GM21390 (cell line): Measurements from ENCODE around the gene LAP3.
A peak's percentile ranks its signal among the peaks of the same experiment; 100 is the strongest.
"Not testable (repeated sequence)": the region's sequence is repeated elsewhere in the genome, so short reads cannot be mapped to it uniquely, and the experiment has no call there.

Experiments
- ATAC-seq: cut with Tn5 transposase; IDR thresholded peaks from one replicate; pipeline ENCODE4 v1.9.1; 2021; ENCODE audit not compliant: unreplicated experiment

The LAP3 gene

DNA sequence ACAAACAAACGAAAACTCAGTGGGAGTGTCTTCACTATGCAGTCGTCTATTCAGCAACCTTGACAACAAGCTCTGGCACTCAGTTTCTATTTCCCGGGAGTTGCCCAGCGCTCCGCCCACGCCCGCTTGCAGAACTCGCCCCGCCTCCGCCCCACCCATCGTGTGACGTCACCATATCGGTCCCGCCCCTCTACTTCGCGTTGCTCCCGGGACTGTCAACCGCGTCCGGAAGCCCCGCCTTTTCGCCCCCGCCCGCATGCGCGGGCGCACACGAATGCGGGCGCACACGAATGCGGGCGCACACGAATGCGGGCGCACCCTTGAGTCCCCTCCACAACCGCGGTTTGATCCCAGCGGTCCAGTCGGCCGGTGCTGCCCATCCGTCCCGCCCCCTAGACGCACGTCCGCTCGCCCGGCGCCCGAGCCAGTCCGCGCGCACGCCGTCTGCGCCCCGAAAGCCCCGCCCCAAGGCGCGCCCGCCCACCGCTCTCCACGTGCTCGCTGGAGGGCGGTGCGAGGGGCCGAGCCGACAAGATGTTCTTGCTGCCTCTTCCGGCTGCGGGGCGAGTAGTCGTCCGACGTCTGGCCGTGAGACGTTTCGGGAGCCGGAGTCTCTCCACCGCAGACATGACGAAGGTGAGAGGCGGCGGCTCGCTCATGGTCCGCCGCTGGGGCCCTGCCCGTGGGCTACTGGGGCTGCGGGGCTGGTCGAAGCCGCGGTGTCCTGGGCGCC lies at the start of gene LAP3:
Gene LAP3, plus strand, starts transcription at position 267 of the 733 bp plus-strand sequence. Its CDS starts 268 bp downstream, at position 535.
- ATAC-seq, result peak; percentile 80

DNA sequence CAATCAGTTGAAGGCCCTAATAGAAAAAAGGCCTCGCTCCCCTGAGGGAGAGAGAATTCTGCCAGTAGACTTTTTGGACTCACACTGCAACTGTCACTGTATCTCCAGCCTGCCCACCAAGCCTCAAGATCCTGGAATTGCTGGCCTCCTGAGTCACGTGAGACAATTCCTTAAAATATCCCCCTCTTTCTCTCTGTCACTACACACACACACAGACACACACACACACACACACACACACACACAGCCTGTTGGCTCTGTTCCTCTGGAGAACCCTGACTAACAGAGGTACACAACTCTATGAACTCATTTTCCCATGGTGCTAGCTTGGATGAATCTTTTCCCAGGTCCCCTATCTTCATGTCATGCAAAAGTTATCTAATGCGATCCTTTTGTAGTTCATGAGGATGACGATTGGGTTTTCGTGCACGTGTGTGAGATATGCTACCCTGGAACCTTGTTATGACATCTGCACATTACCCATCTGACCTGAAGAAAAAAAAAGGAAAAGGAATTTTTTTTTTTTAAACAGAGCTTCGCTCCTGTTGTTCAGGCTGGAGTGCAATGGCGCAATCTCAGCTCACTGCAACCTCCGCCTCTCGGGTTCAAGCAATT lies 48.3 kb upstream of the LAP3 start:
- no peak for ATAC-seq

DNA sequence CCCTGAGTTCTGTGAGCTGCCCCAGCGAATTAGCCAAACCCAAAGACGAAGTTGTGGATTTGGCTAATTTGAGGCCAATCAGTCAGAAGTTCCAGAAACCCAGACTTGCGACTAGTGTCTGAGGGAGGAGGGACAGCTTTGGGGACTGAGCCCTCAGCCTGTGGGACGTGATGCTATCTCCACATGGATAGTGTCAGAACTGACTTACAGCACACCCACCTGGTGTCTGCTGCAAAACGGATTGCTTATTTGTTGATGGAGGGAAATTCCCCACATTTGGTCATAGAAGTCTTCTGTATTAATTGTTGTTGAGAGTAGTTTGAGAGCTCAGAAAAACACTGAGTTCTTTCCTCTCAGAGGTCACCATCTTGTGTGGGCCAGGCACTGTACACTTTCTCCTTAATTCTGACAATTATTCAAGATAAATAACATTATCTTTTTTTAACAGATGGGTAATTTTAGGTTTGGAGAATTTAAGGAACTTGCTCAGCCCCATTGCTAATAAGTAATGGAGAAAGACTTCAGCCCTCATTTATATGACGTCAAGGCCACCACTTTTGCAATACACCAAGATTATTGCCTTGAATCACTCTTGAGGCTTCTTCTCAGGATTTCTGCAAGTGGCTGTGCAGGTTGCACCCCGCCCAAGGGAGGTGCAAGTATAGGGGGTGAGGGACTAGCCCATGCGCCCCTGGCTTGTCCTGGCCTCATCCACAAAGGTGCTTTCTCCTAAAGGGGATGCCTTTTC lies 45.3 kb upstream of the LAP3 start:
- no peak for ATAC-seq

DNA sequence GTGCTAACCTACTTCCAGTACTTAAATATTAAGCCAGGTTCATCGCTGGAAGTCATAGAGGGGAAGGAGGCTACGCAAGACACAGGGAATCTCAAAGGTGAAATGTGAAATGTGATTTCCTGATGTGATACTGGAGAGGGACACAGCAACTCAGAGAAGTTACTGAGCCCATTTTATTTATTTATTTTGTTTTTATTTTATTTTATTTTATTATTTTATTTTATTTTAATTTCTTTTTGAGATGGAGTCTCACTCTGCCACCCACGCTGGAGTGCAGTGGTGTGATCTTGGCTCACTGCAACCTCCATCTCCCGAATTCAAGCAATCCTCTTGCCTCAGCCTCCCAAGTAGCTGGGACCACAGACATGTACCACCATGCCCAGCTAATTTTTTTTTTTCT lies 42.3 kb upstream of the LAP3 start:
- ATAC-seq, result no peak

DNA sequence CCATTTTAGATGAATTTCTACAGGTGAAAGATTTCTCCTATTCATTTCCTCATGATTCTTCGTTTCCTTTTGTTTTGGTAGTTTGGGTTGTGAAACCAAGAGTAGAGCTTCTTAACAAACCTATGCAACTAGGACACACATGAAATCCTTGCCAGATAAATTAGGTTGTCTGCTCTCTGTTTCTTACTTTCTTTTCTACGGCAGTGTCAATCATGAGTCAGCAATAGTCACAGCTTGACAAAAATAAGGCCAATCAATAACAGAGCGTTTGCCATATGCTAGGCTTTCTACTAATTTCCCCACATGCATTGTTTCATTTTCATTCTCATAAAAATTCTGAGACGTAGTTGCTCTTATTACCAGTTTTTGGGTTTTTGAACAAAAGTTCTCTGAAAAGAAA lies 41.8 kb upstream of the LAP3 start:
- no peak for ATAC-seq

DNA sequence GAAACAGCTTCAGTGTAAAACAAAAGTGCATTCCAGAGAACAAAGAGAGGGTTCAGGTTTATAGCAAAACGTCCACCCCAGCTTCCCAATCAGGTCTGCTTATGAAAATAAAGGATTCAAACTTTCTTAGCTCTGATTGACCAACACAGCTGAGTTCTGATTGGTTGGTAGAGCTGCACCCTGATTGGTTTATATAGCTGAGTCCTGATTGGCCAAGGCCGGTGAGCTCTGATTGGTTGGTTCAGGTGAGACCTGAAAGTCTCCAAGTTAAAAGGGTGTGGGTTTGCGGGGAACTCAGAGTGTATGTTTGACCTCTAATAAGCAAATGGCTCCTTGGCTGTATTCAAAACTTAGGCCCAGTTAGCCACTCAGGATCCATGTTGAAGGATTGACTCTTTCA lies 41.1 kb upstream of the LAP3 start:
- no peak for ATAC-seq

DNA sequence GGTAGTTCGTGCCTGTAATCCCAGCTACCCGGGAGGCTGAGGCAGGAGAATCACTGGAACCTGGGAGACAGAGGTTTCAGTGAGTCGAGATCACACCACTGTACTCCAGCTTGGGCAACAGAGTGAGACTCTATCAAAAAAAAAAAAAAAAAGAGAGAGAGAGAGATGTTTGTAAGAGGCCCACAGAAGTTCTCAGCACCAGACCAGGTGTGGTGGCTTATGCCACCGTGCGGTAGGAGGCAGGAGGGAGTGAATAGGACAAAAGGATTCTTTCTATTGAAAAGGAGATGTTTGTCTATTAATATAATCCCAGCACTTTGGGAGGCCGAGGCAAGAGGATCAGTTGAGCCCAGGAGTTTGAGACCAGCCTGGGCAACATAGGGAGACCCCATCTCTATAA lies 39.9 kb upstream of the LAP3 start:
- ATAC-seq, result not testable (repeated sequence)

DNA sequence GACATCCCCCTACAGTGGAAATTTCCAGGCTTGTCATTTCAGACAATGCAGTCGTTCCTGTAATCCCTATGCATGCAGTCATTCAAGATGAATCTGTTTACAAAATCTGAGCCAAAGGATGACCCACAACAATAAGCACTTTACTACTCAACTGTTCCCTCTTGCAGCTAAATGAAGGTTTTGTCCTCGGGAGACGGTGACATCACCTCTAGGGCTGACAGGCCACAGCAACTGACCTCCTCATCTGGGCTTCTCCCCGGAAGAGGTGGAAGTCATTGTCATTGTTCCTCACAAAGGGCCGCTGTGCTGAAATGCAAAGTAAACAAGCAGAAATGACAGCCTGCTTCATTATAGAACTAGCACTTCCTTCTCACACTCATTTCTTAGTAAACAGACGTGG lies 32.8 kb upstream of the LAP3 start:
- no peak for ATAC-seq

DNA sequence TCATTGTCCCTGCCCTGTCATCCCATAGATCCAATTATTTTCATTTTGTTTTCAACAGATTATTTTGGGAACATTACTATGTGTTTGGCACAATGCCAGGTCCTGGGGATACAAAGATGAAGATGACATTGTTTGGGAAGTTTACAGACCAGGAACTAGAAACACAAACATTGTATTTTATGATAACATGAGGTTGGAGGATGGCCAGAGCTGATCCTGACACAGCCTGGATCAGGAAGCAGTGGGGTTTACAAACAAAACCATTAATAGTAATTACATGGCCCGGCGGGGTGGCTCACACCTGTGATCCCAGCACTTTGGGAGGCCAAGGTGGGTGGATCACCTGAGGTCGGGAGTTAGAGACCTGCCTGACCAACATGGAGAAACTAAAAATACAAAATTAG lies 32.2 kb upstream of the LAP3 start:
- ATAC-seq, result no peak

DNA sequence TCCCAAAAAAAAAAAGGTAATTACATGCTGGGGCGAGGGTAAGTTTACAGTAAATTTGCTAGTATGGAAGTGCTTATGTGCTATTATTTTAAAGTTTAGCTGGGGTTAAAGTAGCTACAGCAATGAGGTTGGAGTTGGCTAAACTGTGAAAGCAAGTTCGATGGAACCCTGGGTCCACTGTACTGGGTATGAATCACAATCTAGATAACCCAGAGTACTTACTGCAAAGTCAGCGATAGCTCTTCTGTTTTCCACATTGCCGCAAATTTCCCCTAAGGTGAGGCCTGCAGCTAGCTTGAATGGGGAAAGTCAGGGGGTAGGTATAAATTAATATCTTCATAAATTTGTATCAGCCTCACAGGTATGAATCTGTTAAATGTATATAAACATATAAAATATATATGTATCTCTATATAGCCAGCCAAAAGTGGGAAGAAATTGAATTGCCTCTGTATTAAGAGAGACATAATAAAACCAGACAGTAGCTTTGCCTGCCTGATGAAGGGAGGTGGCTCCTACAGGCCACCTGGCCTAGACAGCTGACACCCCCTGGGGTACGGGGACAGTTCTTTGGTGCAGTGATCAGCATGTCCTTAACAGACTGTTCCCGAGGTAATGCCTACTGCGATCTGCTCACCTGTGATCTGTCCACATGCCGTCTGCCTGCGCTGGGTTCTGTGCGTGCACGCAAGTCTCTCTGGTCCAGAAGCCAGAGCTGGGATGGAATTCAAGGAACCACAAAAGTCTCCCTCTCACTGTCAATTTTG lies 31.4 kb upstream of the LAP3 start:
- ATAC-seq, result no peak

DNA sequence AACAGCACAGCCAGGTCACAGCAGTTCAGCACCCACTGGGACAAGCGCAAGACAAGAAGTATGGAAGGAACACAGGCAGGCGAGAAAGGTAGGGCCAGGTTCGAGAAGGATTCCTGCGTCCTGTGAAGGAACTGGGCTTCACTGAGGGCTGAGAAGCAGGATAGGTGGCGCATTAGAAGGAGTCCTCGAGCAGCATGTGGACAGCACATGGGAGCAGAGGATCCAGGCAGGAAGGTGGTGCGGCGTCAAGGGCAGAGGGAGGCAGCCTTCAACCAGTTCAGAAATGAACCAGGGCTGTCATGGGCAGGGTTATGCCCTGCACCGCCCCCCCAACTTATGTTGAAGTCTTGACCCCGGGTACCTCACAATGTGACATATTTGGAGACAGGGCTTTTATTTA lies 30.8 kb upstream of the LAP3 start:
- no peak for ATAC-seq

DNA sequence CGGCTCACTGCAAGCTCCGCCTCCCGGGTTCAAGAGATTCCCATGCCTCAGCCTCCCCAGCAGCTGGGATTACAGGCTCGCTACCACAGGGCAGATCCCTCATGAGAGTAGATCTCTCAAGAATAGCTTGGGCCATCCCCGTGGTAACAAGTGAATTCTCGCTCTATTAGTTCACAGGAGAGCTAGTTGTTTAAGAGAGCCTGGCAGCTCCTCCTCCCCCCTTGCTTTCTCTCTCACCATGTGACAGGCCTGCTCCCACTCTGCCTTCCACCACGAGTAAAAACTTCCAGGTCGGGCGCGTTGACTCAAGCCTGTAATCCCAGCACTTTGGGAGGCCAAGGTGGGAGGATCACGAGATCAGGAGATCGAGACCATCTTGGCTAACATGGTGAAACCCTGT lies 30.3 kb upstream of the LAP3 start:
- ATAC-seq, result no peak

DNA sequence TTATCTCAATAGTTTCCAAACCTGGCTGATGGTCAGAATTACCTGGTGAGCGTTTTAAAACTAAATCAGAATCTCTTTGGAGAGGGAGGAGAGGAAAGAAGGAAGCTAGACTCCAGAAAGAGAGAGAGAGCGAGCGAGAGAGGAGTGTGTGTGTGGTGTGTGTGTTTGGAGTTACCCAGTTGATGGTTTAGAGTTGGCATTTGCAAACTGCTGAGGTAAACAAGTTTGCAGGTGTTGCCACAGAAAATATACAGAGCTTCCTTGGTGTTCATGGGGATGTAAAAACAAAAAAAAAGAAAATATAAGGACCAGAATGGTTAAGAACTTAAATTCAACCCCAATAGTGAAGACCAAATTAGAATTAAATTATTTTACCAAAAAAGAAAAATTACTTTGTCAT lies 26.4 kb upstream of the LAP3 start:
- ATAC-seq, result no peak

DNA sequence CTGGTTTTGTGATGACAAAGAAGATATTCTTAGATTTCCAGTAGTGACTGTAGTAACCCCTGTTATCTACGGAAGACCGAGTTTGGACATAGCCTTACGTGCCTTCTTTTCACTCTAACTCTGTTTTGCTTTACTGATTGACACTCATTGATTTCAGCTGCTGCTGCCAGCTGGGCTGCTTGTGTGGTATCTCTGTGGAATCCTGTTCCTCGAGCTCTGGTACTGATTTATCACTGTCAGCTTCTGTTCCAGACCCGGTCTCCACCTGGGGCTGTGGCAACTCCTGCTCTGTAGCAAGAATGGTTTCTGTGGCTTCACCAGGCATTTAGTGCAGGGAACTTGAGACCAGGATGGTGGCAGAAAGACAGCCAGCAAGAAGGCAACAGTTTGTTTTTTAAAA lies 24.6 kb upstream of the LAP3 start:
- ATAC-seq, result no peak

DNA sequence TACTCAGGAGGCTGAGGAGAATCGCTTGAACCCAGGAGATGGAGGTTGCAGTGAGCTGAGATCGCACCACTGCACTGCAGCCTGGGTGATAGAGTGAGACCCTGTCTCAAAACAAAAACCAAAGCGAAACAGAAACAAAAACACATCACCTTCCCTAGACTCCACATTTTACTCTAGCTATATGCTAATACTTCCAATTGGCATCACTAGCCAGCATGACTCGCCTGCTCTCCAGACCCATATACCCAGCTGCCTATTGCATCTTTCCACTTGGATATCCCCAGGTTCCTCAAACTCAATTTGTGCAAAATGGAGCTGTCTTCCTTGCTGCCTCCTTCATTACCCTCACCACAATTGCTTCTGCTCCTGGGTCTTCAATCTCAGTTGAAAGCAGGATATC lies 22.4 kb upstream of the LAP3 start:
- ATAC-seq, result no peak

DNA sequence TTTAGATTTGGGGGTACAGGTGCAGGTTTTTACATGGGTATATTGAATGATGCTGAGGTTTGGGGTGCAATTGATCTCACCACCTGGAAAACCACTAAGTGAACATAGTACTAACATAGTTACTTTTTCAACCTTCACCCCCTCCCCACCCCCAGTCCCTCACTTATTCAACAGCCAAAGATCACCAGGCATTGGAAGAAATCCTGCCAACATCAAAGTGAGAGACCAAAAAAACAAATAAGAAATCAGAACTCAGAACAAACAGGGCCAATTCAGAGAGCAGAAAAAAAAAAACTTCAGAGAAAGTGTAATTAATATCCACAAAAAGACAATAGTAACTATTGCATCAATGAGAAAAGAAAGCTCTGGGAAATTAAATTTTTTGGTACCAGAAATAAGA lies 20.5 kb upstream of the LAP3 start:
- no peak for ATAC-seq

DNA sequence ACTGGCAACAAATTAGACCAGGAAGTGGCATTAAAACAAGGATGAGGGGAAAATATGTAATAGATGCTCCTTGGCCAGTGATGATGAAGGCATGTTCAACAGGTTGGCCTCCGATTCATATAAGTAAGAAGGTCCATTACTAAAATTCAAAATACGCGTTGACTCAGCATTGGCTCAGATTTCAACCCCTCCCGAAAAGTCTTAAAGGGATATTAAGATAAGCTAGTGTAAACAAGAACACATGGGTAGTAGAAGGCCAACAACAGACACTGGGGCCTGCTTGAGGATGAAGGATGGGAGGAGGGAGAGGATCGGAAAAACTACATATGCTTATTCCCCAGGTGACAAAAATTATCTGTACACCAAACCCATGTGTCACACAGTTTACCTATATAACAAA lies 19.1 kb upstream of the LAP3 start:
- no peak for ATAC-seq

DNA sequence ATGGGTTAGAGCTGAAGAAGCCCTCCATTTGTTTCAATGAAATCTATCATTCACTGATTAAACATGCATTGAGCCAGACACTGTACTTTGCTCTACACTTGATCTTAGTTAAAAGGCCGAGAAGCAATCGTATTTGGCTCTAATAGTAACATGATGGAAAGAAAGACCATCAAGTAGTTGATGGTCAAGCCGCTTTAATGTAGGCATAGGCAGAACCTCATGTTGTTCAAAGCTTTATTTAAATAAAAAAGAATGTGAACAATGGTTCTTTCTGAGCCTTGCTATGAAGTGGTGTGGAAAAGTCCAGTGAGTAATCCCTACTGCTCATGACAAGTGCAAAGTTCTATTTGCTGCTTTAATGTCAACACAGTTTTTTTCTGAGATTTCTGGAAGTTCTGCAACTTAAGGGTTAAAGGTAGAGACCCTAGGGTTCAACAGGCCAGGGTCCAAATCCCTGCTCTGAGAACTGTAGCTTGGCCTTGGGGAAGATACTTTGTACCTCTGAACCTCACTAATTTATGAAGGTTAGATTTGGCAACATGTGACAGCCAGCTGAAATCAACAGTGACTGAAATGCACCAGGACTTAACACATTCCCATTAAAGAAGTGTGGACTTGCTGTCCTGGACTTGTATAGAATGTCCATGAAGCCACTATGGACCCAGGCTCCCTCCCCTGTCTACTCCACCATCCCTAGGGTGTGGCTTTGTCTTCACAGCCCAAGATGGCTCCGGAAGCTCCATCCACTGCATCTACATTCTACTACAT lies 17.9 kb upstream of the LAP3 start:
- no peak for ATAC-seq

DNA sequence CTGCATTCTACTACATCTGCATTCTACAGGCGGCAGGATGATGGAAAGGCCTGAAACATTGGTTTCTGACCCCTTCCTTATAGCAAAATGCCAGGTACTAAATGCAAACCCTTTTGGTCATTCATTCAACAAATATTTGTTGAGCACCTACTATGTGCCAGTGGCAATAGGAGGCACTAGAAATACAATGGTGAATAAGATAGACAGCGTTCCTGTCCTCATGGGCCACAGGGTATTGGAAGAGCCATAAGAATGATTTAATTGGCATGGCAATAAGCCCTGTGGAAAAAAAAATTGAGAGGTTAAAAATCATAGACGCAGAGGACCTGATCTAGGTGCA lies 17.3 kb upstream of the LAP3 start:
- ATAC-seq, result no peak

DNA sequence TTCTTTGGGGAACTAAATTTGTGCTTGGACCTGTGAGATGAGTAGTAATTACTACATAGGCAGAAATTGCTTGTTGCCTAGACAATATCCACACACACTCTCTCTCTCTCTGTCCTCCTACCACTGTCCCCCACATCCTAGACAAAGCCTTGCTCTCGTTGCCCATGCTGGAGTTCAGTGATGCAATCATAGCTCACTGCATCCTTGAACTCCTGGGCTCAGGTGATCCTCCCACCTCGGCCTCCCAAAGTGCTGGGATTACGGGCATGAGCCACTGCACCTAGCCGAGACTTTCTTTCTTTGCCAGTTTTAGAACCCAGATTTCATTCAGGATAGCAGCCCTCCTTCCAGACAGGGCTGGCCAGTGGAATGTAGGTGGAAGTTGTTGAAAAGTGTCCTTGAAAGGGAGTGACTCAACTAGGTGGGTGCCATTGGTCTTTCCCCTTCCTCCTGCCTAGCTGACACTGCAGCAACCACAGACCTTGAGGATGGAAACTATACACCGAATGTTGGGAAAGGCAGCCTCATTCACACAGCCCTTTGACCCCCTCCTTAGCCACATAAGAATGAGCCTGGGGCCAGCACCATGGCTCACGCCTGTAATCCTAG lies 16.8 kb upstream of the LAP3 start:
- ATAC-seq, result no peak
